Stimulated activated memory B cell treated with anti-CD40 and anti-IgM and Interleukin-4, amounts not matched to agents 10 μg/mL and 1 μg/mL and 100 μg/mL, for 72 hours (primary cell): ENCODE results near the gene C1orf105.

Source experiments
- ATAC-seq: fragments of 150-1000 bp; cut with Tn5 transposase; 2 replicates; pipeline ENCODE4 v1.10.0; 2021
- H3K27ac Mint-ChIP-seq: one replicate; pipeline ENCODE4 v1.8.0; 2022; ENCODE audit warnings: mild to moderate bottlenecking, mixed read lengths
- H3K27me3 Mint-ChIP-seq: one replicate; pipeline ENCODE4 v1.8.0; 2022; ENCODE audit warnings: mixed read lengths
- H3K36me3 Mint-ChIP-seq: one replicate; pipeline ENCODE4 v1.8.0; 2022; ENCODE audit warnings: mixed read lengths
- H3K4me1 Mint-ChIP-seq: one replicate; pipeline ENCODE4 v1.8.0; 2022; ENCODE audit warnings: mixed read lengths
- H3K4me3 Mint-ChIP-seq: one replicate; pipeline ENCODE4 v1.8.0; 2022; ENCODE audit warnings: mild to moderate bottlenecking, moderate library complexity, mixed read lengths
- H3K9me3 Mint-ChIP-seq: one replicate; pipeline ENCODE4 v1.8.0; 2022; ENCODE audit warnings: mixed read lengths

C1orf105 gene

GRCh38 chr1:172473302-172473701 is 52.8 kb downstream of the C1orf105 start:
- no peak for ATAC-seq
- Mint-ChIP-seq H3K27me3 (no peaks in the 10 kb centered on the region), H3K27ac (no peak overlapping the region), H3K9me3 (no peaks in the 10 kb centered on the region), H3K4me1 (no peaks in the 10 kb centered on the region), H3K36me3 (no peaks in the 10 kb centered on the region), H3K4me3 (no peak overlapping the region)

GRCh38 chr1:172473842-172474241 is 53.4 kb downstream of the C1orf105 start:
- Mint-ChIP-seq H3K27ac (no peak overlapping the region), H3K9me3 (no peaks in the 10 kb centered on the region), H3K4me1 (no peaks in the 10 kb centered on the region), H3K4me3 (no peak overlapping the region), H3K36me3 (no peaks in the 10 kb centered on the region), H3K27me3 (no peaks in the 10 kb centered on the region)
- no peak for ATAC-seq

GRCh38 chr1:172476218-172476811 is 55.8 kb downstream of the C1orf105 start:
- no peak for ATAC-seq
- Mint-ChIP-seq H3K27ac (no peak overlapping the region), H3K4me1 (no peaks in the 10 kb centered on the region), H3K9me3 (no peaks in the 10 kb centered on the region), H3K36me3 (no peaks in the 10 kb centered on the region), H3K27me3 (peaks cover 10% of the 10 kb centered on the region), H3K4me3 (no peak overlapping the region)

- no peak for ATAC-seq
- Mint-ChIP-seq H3K27ac (no peak overlapping the region), H3K27me3 (peaks cover 10% of the 10 kb centered on the region), H3K9me3 (no peaks in the 10 kb centered on the region), H3K4me3 (no peak overlapping the region), H3K36me3 (no peaks in the 10 kb centered on the region), H3K4me1 (no peaks in the 10 kb centered on the region)
Measured at GRCh38 chr1:172477216-172477615, 56.7 kb downstream of the C1orf105 start.

- peaks cover 12% of the 10 kb centered on the region for H3K27me3 Mint-ChIP-seq
- no peaks in the 10 kb centered on the region for H3K36me3 Mint-ChIP-seq
- H3K4me3 Mint-ChIP-seq, result no peak overlapping the region
- ATAC-seq, result no peak
- no peaks in the 10 kb centered on the region for H3K9me3 Mint-ChIP-seq
- no peaks in the 10 kb centered on the region for H3K4me1 Mint-ChIP-seq
- no peak overlapping the region for H3K27ac Mint-ChIP-seq
Measured at GRCh38 chr1:172477741-172478140, 57.3 kb downstream of the C1orf105 start.

DNA sequence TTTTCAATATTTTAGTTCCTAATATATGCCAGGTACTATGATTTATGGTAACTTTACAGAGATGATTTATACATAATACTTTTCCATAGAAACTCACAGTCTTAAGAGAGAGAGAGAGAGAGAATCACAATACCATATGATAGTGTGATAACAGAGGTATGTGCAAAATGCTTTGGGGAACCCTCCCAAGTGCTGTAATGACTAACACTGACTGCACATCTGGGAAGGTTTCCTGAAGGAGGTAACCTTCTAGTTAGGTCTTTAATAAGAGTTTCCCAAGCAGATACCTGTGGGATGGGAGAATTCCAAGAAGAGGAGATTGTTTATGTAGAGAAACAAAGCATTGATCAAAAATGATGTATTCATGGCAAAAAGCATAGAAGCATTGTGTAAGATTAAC is 58.0 kb downstream of the C1orf105 start:
- Mint-ChIP-seq H3K4me3 (no peak overlapping the region), H3K4me1 (no peaks in the 10 kb centered on the region), H3K9me3 (no peaks in the 10 kb centered on the region), H3K27me3 (peaks cover 16% of the 10 kb centered on the region), H3K36me3 (no peaks in the 10 kb centered on the region), H3K27ac (no peak overlapping the region)
- ATAC-seq, result no peak

- Mint-ChIP-seq H3K36me3 (no peaks in the 10 kb centered on the region), H3K4me1 (no peaks in the 10 kb centered on the region), H3K4me3 (no peak overlapping the region), H3K27ac (no peak overlapping the region), H3K27me3 (peaks cover 24% of the 10 kb centered on the region), H3K9me3 (peaks cover 2% of the 10 kb centered on the region)
- no peak for ATAC-seq
Measured at GRCh38 chr1:172480431-172480830, 59.9 kb downstream of the C1orf105 start.

- Mint-ChIP-seq H3K4me1 (no peaks in the 10 kb centered on the region), H3K27me3 (peaks cover 31% of the 10 kb centered on the region), H3K36me3 (no peaks in the 10 kb centered on the region), H3K9me3 (peaks cover 2% of the 10 kb centered on the region), H3K27ac (no peak overlapping the region), H3K4me3 (no peak overlapping the region)
- no peak for ATAC-seq
Measured at GRCh38 chr1:172482044-172482443, 61.6 kb downstream of the C1orf105 start.

DNA sequence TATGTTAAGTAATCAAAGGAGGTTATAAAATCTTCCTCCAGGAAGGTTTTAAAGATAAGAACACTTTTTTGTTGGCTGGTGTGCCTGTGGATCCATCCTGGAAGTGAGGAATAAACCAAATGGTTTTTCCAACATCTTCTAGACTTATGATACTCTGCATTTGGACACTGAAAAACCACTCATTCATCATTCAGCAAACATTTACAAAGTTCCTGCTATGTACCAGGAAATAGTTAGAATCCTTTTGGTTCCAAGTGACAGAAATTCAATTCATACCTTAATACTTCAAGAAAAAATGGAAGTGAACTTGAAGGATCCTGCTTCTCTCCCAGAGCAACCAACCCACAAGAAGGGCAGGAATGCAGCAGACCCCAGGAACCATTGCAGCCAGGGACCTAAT is 63.0 kb downstream of the C1orf105 start:
- Mint-ChIP-seq H3K9me3 (peaks cover 2% of the 10 kb centered on the region), H3K4me3 (no peak overlapping the region), H3K36me3 (no peaks in the 10 kb centered on the region), H3K27ac (no peak overlapping the region), H3K4me1 (no peaks in the 10 kb centered on the region), H3K27me3 (peaks cover 39% of the 10 kb centered on the region)
- no peak for ATAC-seq

- no peaks in the 10 kb centered on the region for H3K4me1 Mint-ChIP-seq
- H3K36me3 Mint-ChIP-seq, result no peaks in the 10 kb centered on the region
- H3K27me3 Mint-ChIP-seq, result peaks cover 46% of the 10 kb centered on the region
- no peak for ATAC-seq
- no peak overlapping the region for H3K27ac Mint-ChIP-seq
- peaks cover 2% of the 10 kb centered on the region for H3K9me3 Mint-ChIP-seq
- no peak overlapping the region for H3K4me3 Mint-ChIP-seq
Measured at GRCh38 chr1:172484252-172484651, 63.8 kb downstream of the C1orf105 start.

- Mint-ChIP-seq H3K27me3 (peaks cover 40% of the 10 kb centered on the region), H3K27ac (no peak overlapping the region), H3K9me3 (peaks cover 2% of the 10 kb centered on the region), H3K4me3 (no peak overlapping the region), H3K36me3 (no peaks in the 10 kb centered on the region), H3K4me1 (no peaks in the 10 kb centered on the region)
- no peak for ATAC-seq
Measured at GRCh38 chr1:172485626-172486025, 65.1 kb downstream of the C1orf105 start.

DNA sequence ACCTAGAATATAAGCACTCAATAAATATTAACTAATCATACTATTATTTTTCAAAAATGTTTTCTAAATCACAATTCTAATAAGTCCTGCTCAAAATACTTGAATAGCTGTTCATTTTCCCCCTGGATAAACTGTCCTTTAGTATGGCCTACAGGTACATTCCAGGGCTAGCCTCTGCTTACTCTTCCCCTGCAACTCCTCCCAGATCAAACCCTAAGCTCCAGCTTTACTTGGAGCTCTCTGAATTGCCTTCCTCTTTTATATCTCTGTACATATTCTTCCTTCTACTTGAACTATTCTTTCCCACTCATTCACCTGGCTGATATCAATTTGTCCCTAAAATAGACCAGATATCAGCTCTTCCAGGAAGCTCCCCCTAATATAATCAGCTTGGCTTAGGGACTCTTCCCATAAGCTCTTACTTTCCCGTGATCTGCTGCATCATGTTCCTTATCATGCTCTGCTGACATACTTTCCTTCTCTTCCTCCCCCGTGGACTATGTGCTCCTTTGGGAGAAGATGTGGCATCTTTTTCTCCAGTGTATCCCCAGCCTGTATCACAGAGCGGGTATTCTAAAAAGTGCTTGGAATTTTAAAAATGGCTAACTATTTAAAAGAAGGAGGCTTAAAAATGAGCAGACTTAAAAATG is 66.4 kb downstream of the C1orf105 start:
- peaks cover 2% of the 10 kb centered on the region for H3K9me3 Mint-ChIP-seq
- H3K27ac Mint-ChIP-seq, result no peak overlapping the region
- H3K27me3 Mint-ChIP-seq, result peaks cover 45% of the 10 kb centered on the region
- H3K4me1 Mint-ChIP-seq, result no peaks in the 10 kb centered on the region
- H3K4me3 Mint-ChIP-seq, result no peak overlapping the region
- ATAC-seq, result no peak
- H3K36me3 Mint-ChIP-seq, result no peaks in the 10 kb centered on the region

GRCh38 chr1:172487550-172487949 is 67.1 kb downstream of the C1orf105 start:
- H3K27me3 Mint-ChIP-seq, result peaks cover 45% of the 10 kb centered on the region
- no peaks in the 10 kb centered on the region for H3K36me3 Mint-ChIP-seq
- no peaks in the 10 kb centered on the region for H3K4me1 Mint-ChIP-seq
- no peak overlapping the region for H3K27ac Mint-ChIP-seq
- H3K4me3 Mint-ChIP-seq, result no peak overlapping the region
- peaks cover 2% of the 10 kb centered on the region for H3K9me3 Mint-ChIP-seq
- ATAC-seq, result no peak

- H3K9me3 Mint-ChIP-seq, result peaks cover 2% of the 10 kb centered on the region
- H3K4me1 Mint-ChIP-seq, result no peaks in the 10 kb centered on the region
- H3K27me3 Mint-ChIP-seq, result peaks cover 40% of the 10 kb centered on the region
- H3K27ac Mint-ChIP-seq, result no peak overlapping the region
- no peak overlapping the region for H3K4me3 Mint-ChIP-seq
- H3K36me3 Mint-ChIP-seq, result no peaks in the 10 kb centered on the region
- no peak for ATAC-seq
Measured at GRCh38 chr1:172488393-172488792, 67.9 kb downstream of the C1orf105 start.

GRCh38 chr1:172489847-172490246 is 69.4 kb downstream of the C1orf105 start:
- H3K27ac Mint-ChIP-seq, result no peak overlapping the region
- no peaks in the 10 kb centered on the region for H3K4me1 Mint-ChIP-seq
- no peaks in the 10 kb centered on the region for H3K36me3 Mint-ChIP-seq
- peaks cover 38% of the 10 kb centered on the region for H3K27me3 Mint-ChIP-seq
- H3K4me3 Mint-ChIP-seq, result no peak overlapping the region
- no peak for ATAC-seq
- peaks cover 2% of the 10 kb centered on the region for H3K9me3 Mint-ChIP-seq

- Mint-ChIP-seq H3K4me1 (no peaks in the 10 kb centered on the region), H3K36me3 (no peaks in the 10 kb centered on the region), H3K9me3 (no peaks in the 10 kb centered on the region), H3K27me3 (peaks cover 21% of the 10 kb centered on the region), H3K4me3 (no peak overlapping the region), H3K27ac (no peak overlapping the region)
- no peak for ATAC-seq
Measured at GRCh38 chr1:172492421-172492820, 71.9 kb downstream of the C1orf105 start.
